GM08714 (cell line): Measurements from ENCODE around the gene CFAP126.
"Not testable (repeated sequence)": the region's sequence is repeated elsewhere in the genome, so short reads cannot be mapped to it uniquely, and the experiment has no call there.

ENCODE experiments used
- H3K4me3 ChIP-seq: fragments of 200-500 bp; sonication (Bioruptor generic); 2 replicates; pipeline ENCODE4 v1.5.1; 2014; ENCODE audit warnings: mild to moderate bottlenecking, low read length, inconsistent platforms
- ZNF274 ChIP-seq: IDR thresholded peaks from 2 replicates; pipeline ENCODE4 v1.6.1; 2012; ENCODE audit warnings: mild to moderate bottlenecking, low read depth, low read length

The CFAP126 gene

DNA sequence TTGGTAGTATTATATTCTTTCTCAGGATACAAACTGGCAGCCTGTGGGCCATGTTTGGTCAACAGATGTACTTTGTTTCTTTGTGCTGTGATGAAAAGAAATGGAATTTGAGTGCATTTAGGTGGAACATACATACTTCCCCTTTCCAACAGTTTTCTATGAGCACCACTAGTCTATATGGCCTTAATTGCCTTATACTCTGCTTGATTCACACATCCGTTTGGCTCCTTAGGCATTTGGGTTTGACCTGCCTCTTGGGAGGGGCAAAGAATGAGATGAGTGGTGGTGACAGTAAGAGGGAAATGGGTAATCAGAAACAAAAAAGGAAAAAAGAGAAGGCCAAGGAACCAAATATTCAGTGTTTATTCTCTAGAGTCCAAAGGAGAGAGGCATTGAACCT lies 17.0 kb downstream of the CFAP126 start:
- no peak for TF ChIP-seq ZNF274
- no peak overlapping the region for H3K4me3 ChIP-seq

DNA sequence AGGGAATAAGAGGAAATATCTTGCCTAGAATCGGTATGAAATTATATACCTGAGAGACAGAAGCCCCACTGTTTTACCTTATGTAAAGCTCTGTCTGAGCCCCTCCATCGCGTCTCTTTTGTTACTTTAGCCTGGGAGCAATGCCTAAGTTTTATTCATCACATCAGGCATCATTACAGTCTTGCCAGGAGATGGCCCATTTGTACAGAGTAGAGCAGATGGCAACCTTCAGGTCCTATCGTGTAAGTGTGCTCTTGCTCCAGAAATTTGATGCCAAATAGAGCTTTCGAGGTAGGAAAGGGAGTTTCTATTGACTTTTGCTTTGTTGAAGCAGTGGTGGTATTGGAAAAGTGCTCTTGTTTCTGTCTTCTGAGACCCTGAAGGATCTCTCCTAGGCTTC lies 24.9 kb downstream of the CFAP126 start:
- TF ChIP-seq ZNF274, result no peak

DNA sequence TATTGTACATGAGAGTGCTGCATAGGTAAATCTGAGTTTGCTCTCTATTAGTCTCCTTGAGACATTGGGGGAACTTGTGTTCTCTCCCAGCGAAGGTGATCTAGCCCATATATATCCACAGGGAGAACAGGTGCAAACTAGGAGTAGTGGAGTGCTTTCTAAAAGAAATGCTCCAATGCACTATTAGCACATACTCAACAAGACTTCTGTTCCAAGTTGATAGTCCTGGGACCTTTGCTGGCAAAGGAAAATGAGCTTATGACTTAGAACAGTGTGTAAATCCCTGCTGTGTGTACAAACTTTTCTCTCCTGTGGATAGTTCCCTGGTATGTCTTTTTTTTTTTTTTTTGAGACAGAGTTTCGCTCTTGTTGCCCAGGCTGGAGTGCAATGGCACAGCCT lies 25.5 kb downstream of the CFAP126 start:
- H3K4me3 ChIP-seq, result no peak overlapping the region
- TF ChIP-seq ZNF274, result no peak

More for the DNA sequence above, 24.9 kb downstream of the CFAP126 start:
- no peak overlapping the region for H3K4me3 ChIP-seq

DNA sequence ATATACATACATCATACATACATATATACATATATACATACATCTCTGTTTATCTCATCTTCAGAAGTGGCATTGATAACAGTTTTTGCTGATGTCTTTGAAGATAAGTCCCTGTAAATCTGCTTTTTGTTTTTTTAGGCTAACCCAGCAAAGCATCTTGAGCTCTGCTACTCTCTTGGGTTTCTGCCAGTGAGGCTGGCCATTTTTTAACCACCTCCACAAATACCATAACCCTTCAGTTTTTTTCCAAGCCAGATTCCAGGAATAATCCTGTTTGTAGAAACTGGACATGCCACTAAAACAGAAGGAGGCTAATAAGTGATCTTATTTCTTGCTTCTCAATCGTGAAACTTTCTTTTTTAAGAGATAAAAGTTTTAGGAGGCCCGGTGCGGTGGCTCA lies 31.9 kb downstream of the CFAP126 start:
- no peak overlapping the region for H3K4me3 ChIP-seq
- TF ChIP-seq ZNF274, result no peak

DNA sequence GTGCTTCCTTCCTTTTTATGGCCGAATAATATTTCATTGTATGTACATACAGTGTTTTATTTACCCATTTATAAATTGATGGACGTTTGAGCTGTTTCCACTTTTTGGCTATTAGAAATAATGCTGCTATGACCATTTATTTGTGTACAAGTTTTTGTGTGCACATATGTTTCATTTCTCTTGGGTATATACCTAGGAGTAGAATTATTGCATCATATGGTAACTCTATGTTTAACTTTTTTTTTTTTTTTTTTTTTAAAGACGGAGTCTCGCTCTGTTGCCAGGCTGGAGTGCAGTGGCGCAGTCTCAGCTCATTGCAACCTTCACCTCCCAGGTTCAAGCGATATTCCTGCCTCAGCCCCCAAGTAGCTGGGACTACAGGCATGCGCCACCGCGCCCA lies 34.5 kb downstream of the CFAP126 start:
- H3K4me3 ChIP-seq, result no peak overlapping the region
- TF ChIP-seq ZNF274, result no peak

DNA sequence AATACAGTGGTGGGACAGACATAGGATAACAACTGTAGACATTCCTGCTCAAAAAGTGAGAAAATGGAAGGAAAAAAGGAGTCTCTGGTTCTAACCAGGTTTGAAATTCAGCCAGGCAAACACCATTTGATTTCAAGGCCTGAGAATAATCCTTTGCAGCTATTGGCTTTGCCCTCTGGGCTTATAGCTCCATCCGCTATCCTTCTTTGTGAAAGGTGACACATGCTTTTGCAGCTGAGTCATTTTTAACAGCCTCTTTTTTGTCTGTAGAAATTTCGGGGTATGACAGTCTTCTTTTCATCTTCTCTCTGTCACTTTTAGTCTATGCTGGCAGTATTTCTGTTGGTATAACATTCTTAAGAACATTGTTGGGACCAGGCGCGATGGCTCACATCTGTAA lies 37.3 kb downstream of the CFAP126 start:
- TF ChIP-seq ZNF274, result no peak
- H3K4me3 ChIP-seq, result no peak overlapping the region

DNA sequence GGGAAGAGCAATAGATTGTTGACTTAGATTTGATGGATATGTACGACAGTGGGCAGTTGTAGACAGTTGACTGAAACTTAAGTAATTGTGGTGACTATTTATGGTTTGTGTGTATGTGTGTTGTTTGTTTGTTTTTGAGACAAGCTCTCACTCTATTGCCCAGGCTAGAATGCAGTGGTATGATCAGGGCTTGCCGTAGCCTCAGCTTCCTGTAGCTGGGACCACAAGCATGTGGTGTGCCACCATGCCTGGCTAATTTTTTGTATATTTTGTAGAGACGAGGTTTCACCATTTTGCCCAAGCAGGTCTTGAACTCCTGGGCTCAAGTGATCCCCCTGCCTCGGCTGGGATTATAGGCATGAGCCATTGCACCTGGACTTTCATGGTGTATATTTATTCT lies 43.7 kb downstream of the CFAP126 start:
- no peak overlapping the region for H3K4me3 ChIP-seq
- TF ChIP-seq ZNF274, result no peak

DNA sequence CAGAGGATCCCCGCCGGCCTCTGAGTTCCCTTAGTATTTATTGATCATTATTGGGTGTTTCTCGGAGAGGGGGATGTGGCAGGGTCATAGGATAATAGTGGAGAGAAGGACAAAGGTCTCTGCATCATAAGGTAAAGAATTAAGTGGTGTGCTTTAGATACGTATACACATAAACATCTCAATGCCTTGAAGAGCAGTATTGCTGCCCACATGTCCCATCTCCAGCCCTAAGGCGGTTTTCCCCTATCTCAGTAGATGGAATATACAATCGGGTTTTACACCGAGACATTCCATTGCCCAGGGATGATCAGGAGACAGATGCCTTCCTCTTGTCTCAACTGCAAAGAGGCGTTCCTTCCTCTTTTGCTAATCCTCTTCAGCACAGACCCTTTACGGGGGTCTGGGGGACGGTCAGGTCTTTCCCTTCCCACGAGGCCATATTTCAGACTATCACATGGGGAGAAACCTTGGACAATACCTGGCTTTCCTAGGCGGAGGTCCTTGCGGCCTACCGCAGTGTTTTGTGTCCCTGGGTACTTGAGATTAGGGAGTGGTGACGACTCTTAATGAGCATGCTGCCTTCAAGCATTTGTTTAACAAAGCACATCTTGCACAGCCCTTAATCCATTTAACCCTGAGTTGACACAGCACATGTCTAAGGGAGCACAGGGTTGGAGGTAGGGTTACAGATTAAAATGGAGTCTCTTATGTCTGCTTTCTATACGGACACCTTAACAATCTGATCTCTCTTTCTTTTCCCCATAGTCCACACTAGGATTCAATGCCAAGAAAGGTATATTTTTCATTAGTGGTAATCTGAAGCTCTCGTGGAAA lies 51.6 kb downstream of the CFAP126 start:
- H3K4me3 ChIP-seq, result not testable (repeated sequence)
